ENCODE results near the gene TPK1.

TPK1 gene

GRCh38 chr7:144519925-144520324 lies 315.9 kb downstream of the TPK1 start:
- no peak for DNase-seq

DNA sequence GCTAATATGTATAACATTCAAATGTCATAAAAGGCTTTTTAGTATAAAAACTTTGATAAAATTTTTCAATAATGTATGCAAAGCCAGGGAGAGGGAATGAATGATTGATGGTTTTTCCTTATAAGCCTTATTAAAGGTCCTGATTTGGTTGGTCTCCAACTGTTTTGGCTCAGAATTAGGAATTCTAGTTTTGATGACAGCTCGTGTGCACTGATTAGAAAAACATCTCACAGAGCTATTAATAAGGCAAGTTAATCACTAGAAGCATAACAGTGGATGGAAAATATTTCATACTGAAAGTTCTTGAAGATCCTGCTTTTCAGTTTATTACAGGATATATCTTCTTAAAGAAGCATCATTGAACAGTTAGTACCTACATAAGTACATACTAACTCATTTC lies 317.5 kb downstream of the TPK1 start:
- no peak for DNase-seq

DNA sequence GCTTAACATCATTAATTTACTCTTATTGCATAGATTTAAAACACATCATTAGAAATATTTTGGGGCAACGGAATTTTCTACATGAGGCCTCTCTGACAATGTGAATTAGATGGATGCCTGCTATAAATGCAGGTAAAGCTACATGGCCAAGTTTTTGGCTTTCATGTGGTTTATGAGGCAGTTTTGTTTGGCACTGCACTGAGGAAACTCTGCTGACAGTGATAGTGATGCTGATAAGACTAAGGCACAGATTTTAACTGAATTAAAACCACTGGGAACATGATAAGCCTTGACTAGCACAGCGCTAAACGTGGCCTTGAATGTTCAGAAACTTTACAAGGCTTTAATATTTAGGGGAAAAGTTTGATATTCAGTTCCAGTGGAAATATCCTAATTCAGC lies 318.1 kb downstream of the TPK1 start:
- DNase-seq, result peak in 1 of 2 donors; percentile 10

GRCh38 chr7:144516729-144517525 lies 318.9 kb downstream of the TPK1 start:
- DNase-seq, result no peak

DNA sequence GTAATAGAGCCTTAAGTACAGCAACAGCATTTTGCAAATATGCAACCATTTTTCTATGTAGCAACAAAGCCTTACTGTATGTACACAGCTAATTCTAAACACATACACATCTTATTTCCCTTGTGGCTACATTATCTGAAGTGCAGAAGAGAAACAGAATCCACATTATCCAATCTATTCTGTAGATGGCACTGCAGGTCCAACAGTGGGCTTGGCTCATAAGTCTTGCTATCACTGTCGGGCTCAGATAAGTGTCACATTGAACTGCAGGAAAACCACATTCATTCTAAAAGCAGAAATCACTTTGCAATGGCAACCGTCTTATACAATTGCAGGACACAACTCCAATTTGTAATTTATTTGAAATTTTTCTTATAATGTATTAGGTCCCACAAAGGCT lies 322.5 kb downstream of the TPK1 start:
- peak in 1 of 2 donors; percentile 12 for DNase-seq

DNA sequence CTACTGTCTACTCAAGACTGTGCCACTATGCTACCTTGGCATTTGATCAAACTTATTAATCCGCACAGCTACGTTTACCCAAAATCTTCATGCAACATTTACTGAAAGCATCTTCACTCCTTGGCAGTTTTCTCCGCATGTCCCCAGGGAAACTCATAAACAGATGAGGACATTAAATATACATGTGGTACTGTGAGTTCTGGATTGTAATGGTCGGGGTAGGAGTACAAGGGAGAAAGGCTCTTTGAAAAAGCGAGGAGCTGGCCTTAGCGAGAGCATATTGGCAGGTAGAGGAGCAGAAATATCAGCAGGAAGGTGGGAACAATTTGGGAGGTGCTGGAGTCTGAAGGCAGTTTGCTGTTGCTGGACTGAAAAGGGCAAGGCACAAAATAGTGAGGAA lies 325.2 kb downstream of the TPK1 start:
- DNase-seq, result no peak

- no peak for DNase-seq
Measured at GRCh38 chr7:144508702-144509101, 327.2 kb downstream of the TPK1 start.

DNA sequence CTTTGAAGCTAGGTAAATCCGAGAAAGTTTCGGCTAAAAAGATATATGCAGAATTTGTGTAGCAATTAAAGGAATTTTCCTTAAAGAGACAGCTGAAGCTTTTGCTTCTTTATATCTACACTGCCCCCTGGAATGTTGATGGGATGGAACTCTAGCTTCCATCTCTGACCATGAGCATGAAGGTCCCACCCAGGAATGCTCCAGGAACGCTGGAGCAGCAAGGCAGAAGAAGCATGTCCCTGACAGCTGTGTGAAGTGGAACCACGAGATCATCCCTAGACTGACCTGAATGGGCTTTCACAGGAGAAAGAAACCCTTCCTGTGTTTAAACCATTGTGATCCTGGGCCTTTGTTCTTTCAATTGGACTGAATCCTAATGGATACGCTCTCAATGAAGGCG lies 332.6 kb downstream of the TPK1 start:
- no peak for DNase-seq

DNA sequence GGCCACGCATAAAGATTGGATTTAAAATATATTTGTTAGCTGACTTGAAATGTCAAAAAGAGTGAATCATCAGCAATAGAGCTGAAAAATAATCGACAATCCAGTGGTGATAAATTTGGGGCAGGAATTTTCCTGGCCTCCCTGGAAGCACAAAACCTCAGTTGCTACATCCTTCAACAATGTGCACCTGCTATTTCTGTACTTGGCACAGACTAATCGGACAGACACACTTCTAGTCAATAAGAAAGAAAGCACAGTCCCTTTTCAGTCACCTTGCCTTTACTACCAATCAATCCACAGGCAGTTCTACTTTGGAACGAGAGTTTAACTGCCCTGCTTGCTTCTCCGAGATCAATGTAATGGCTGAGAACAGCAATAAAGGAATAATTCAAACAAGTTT lies 335.6 kb downstream of the TPK1 start:
- DNase-seq, result no peak

GRCh38 chr7:144497282-144497681 lies 338.6 kb downstream of the TPK1 start:
- no peak for DNase-seq

DNA sequence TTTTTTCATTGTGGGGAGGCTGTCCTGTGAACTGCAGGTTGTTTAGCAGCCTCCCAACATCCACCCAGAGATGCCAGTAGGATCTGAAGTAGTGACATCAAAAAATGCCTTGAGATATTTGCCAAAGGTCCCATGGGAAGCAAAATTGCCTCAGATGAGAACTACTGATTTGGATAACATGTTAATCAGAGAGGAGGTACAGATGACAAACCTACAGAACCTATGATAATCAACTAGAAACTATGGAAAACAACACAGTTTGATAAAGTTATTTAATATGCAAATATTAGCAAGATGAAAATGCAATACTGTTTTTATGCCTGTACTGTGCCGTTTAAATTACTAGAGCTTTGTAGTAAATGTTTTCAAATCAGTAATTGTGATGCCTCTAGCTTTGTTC lies 341.5 kb downstream of the TPK1 start:
- no peak for DNase-seq

DNA sequence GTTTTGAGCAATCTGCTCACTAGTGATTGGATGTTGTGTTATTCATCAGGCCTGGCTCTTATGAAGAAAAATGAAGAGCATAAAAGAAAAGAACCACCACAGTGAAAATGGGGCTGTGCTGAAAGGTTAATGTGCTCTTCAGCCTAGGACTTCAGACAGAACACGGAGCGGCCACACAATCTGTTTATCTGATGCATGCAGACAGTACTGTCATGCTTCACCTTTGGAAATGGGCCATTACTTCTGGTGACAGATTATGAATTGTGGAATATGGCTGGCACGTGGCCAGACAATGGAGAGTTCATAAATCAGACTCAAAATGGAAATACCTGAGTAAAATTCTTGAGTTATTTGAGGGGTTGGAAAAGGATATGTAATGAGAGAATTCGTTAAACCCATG lies 346.3 kb downstream of the TPK1 start:
- DNase-seq, result no peak

GRCh38 chr7:144488977-144489376 lies 346.9 kb downstream of the TPK1 start:
- no peak for DNase-seq

DNA sequence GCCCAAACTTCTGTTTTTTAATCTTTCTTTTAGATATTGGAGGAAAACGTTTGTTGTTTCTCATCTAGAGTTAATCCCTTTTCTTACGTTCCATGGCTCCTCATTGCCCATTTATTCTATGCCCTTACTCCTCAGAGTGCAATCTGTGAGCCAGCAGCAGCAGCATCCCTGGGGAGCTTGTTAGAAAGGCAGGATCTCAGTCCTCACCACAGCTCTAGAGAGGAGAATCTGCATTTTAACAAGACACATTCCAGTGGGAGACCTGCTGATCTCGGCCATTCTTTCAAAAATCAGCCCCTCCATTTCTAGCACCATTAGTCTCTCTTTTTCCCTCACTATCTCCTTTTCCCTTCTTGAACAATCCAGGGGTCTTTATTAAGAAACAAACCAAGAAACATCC lies 348.0 kb downstream of the TPK1 start:
- DNase-seq, result no peak

DNA sequence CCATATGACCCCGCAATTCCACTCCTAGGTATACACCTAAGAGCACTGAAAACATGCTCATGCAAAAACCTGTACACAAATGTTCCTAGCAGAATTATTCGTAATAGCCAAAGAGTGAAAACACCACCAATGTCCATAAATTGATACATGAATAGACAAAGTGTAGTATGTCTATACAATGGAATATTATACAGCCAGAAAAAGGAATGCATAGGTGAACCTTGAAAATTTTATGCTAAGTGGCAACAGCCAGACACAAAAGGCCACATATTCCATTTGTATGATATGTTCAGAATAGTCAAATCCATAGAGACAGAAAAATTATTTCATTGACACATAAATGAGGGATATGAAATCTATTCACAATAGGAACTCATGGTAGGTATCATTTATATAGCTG lies 351.4 kb downstream of the TPK1 start:
- no peak for DNase-seq

DNA sequence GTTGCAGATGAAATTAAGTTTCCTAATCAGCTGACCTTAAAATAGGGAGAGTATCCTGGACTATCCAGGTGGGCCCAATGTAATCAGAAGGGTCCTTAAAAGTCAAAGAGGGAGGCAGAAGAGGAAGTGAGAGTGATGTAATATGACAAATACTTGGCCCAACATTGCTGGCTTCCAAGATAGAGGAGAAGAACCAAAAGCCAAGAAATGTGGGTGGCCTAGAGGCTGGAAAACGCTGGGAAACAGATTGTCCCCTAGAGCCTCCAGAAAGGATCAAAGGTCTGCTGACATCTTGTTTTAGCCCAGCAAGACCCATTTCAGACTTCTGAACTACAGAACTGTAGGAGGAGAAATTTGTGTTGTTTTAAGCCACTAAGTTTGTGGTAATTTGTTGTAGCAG lies 352.7 kb downstream of the TPK1 start:
- DNase-seq, result no peak

DNA sequence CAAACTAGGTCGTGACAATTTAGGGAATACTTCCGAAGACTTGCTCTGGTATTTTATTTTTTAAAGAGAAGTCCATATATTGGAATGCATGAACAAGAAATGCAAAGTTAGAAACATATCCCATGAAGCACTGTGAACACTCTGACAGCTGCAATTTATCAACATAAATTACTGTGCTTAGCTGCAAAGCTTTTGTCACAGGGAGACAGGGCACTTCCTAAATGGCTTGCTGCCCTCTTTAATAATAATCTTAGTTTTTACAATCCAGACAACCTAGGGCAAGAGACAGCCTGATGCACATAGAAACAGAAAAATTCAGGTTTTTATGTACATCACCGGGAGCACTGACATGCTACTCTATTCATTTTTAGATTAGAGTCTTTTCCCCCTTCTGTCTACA lies 354.0 kb downstream of the TPK1 start:
- DNase-seq, result no peak

DNA sequence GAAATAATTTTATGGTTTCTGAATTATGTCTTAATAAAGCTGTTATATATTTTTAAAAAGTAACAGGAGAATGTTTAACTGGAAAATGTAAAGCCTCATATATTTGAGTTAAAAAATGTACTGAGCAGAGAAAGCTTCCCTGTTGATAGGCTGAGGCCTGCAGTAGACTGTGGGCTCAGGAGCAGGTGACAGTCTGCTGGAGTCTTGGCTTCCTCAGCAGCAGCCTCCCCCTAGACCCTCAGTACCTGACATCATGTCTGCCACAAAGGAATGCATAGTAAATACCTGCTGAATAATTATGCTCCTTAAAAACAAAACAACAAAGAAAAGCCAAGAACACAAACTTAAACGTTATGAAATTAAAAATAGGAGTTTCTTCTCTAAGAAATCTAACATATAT lies 358.5 kb downstream of the TPK1 start:
- no peak for DNase-seq

GRCh38 chr7:144474800-144475615 lies 360.8 kb downstream of the TPK1 start:
- DNase-seq, result no peak

DNA sequence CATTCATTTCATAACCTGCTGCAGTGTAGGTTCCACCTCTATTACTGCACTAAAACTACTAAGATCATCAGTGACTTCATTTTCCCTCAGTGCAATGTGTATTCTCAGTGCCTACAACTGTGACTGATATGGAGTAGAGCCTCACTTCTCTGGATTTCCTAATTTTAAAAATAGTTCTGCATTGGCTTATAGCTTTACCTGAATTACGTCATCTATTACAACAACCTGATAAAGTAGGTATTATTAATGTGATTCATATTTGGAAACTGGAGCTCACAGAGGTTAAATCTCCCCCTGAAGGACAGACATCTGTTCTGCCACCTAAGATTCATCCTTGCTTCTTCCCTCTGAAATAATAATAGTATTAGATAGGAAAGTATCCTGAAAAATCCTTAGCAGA lies 361.5 kb downstream of the TPK1 start:
- no peak for DNase-seq

DNA sequence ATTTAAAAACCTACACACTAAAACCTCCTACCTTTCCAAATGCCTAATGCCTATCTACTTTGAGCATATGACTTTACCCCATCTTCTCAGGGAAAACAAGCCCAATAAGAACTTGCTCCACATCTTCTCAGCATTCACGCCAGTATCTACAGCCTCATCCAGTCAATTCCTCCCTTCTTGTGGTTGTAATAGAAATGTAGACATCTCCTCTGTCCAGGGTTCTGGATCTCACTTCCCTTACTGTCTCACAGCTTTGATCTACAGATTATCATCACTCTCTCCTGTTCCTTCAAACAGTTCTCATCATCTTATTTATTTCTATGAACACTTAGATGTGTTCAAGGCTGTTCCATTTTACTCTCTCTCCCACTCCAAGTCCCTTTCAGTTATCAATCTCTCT lies 361.9 kb downstream of the TPK1 start:
- DNase-seq, result no peak

GRCh38 chr7:144470078-144470477 lies 365.8 kb downstream of the TPK1 start:
- no peak for DNase-seq

GRCh38 chr7:144468990-144469732 lies 366.7 kb downstream of the TPK1 start:
- DNase-seq, result no peak

GRCh38 chr7:144459635-144460034 lies 376.2 kb downstream of the TPK1 start:
- DNase-seq, result no peak

All from CD4-positive, alpha-beta T cell treated with Interleukin-1 beta for 1 hour (primary cell).